Myocyte (in vitro differentiated cells): ENCODE results near the gene AP3S2. TPM values are rescaled to one million over a fixed set of nuclear protein-coding genes. Genes with fewer than 3 reads are reported as not detected.
A peak's percentile ranks its signal among the peaks of the same experiment; 100 is the strongest.
"Not testable (repeated sequence)": the region's sequence is repeated elsewhere in the genome, so short reads cannot be mapped to it uniquely, and the experiment has no call there.

Experiments used
- DNase-seq: peaks from one replicate; pipeline ENCODE4 v3.0.0-alpha.2; 2012; ENCODE audit warnings: low read depth
- total RNA-seq: library from RNA; depleted of rRNA; stranded (reverse); fragments of >200 nt; gene quantifications from 2 replicates; pipeline ENCODE4 v1.2.3, GENCODE V29; 2014

AP3S2 gene
- total RNA-seq, 1 donor from 2014 or later = 65.3 TPM

GRCh38 chr15:89903858-89904130 is 10.0 kb upstream of the AP3S2 start:
- DNase-seq = no peak

GRCh38 chr15:89903015-89903857 is 9.4 kb upstream of the AP3S2 start:
- no peak for DNase-seq

GRCh38 chr15:89900849-89901248 is 7.1 kb upstream of the AP3S2 start:
- no peak for DNase-seq

- DNase-seq = no peak
Measured at GRCh38 chr15:89899951-89900567, 6.3 kb upstream of the AP3S2 start.

- DNase-seq = no peak
Measured at GRCh38 chr15:89899295-89899945, 5.6 kb upstream of the AP3S2 start.

DNA sequence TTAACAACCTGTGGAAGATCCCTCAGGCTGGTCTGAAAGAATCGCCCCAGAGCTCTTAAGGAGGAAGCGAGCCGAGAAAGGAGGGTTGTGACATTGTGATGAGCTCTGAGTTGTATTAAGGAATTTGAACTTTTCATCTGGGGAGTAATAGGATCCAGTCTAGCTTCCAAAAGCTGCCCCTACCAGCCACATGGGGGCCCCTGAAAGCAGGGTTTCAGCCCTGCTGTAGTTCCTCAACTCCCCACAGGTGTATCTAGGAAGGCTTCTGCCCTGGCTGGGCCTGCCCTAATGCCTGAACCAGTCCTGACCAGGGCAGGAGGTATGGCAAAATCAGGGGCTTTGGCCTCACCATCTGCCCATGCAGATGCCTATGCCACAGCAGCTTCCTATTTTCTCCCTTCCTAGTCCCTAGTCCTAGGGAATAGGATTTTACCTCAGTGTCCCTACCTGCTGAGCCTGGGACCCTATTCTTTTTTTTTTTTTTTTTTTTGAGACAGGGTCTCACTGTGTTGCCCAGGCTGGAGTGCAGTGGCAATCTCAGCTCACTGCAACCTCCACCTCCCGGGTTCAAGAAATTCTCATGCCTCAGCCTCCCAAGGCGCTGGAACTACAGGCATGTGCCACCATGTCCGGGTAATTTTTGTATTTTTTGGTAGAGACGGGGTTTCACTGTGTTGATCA is 5.0 kb upstream of the AP3S2 start:
- peak; percentile 28 for DNase-seq

- DNase-seq = no peak
Measured at GRCh38 chr15:89898146-89898545, 4.4 kb upstream of the AP3S2 start.

GRCh38 chr15:89893027-89893426 is 767 bp downstream of the AP3S2 start:
- DNase-seq = no peak

- DNase-seq = peak; percentile 42
Measured at GRCh38 chr15:89888214-89888804, 5.5 kb downstream of the AP3S2 start.

GRCh38 chr15:89885611-89886010 is 8.2 kb downstream of the AP3S2 start:
- DNase-seq = no peak

DNA sequence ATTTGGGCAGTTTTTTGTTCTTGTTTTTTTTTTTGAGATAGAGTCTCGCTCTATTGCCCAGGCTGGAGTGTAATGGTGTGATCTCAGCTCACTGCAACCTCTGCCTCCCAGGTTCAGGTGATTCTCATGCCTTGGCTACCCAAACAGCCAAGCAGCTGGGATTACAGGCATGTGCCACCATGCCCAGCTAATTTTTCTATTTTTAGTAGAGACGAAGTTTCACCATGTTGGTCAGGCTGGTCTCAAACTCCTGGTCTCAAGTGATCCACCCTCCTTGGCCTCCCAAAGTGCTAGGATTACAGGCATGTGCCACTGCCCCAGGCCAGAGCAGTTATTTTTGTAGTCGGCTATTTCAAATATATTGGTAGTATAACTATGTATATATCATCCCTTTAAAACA is 8.6 kb downstream of the AP3S2 start:
- DNase-seq = not testable (repeated sequence)

DNA sequence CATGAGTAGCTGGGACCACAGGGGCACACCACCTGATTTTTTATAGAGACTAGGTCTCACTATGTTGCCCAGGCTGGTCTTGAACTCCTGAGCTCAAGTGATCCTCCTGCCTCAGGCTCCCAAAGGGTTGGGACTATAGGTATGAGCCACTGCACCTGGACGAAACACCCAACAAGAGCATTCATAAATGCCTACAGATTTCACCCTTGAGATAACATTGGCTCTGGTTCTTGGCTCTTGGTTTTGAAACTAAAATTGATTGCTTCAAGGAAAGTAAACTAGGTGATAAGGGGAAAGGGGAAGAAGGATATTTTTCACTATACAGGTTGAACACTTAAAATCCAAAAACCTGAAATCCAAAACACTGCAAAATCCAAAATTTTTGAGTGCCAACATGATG is 10.3 kb downstream of the AP3S2 start:
- DNase-seq = no peak

- no peak for DNase-seq
Measured at GRCh38 chr15:89880727-89881126, 13.1 kb downstream of the AP3S2 start.

DNA sequence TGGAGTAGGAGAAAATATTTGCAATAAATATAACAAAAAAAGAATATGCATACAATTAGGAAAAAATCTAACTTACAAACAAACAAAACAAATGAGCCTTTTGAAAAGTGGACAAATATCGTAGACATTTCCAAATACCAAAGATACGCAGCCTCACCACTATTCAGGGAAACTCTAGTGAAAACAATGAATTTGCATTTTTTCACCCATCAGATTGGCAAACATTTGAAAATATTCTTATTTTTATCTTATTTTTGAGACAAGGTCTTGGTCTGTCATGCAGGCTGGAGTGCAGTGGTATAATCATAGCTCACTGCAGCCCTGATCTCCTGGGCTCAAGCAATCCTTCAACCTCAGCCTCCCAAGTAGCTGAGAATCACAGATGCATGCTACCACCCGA is 15.5 kb downstream of the AP3S2 start:
- no peak for DNase-seq

GRCh38 chr15:89877083-89877425 is 16.7 kb downstream of the AP3S2 start:
- DNase-seq = no peak

GRCh38 chr15:89876396-89877082 is 17.3 kb downstream of the AP3S2 start:
- DNase-seq = peak; percentile 55

GRCh38 chr15:89875741-89876140 is 18.1 kb downstream of the AP3S2 start:
- no peak for DNase-seq

GRCh38 chr15:89874926-89875564 is 18.7 kb downstream of the AP3S2 start:
- DNase-seq = peak; percentile 76

DNA sequence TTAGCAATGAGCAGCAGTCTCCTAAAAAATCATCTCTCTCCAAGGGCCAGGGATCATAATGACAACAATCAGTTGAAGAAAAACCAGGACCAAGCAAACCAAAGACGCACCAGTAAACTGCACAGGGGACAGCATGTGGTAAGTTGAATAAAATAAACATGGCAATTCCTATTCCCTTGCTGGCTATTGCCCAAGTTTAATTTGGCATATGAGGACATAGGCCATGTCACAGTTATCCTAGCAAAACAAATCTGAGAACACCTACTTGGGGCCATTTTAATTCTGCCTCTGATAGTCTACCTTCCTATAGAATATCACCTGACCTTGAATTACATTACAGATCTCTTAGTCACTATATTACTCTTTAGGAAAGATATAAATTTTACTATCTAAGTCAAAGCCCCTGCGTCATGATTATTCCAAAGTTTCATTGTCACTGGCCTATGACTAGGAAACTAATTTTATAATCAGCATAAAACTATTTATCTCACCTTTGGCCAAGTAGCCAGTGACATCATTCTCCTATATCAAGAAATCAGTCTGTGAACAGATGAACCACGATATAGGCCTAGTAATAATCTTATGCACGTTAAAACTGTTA is 23.0 kb downstream of the AP3S2 start:
- no peak for DNase-seq

DNA sequence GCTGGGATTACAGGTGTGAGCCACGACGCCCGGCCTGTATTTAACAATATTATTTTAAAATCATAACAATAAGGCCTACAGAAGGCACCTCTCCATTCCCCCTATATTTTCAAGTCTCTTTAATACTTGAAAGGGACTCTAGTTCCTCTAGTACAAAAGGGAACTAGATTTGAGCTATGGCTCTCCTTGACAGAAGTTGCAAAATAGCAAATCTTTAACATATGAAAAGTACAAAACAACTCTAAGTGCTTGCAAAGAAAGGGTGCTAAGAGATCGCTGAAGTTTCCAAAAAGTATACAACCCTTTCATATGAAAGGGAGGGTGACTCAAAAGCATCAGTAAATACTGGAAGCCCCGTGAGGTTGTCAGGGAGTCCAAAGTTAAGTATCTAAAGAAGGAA is 23.8 kb downstream of the AP3S2 start:
- no peak for DNase-seq
